Thyroid gland (tissue), 4 donors: ENCODE measurements around the gene CTXN2. TPM values are rescaled to one million over a fixed set of nuclear protein-coding genes. Genes with fewer than 3 reads are reported as not detected.

Source experiments
- DNase-seq, 2 donors: peaks; one replicate each; pipeline ENCODE4 v3.0.0-alpha.2; 2019
- H3K27ac ChIP-seq, 3 donors: fragments of 200-600 bp; sonication (generic); 1 replicate in 2 of 3; 2 replicates in 1 of 3; pipeline ENCODE4 v1.5.1; 2016 to 2019; ENCODE audit warnings: mild to moderate bottlenecking in 1 of 3, moderate library complexity in 1 of 3
- H3K27me3 ChIP-seq: fragments of 200-600 bp; sonication (generic); one replicate; pipeline ENCODE4 v1.5.1; 2019
- H3K36me3 ChIP-seq, 2 donors: fragments of 200-600 bp; sonication (generic); one replicate each; pipeline ENCODE4 v1.5.1; 2016 to 2019
- H3K4me1 ChIP-seq, 2 donors: fragments of 200-600 bp; sonication (generic); one replicate each; pipeline ENCODE4 v1.5.1; 2017 to 2019
- H3K4me3 ChIP-seq, 3 donors: fragments of 200-600 bp; sonication (generic); replicated peaks in 1 of 3; 1 replicate in 2 of 3; 2 replicates in 1 of 3; pipeline ENCODE4 v1.5.1; 2016; ENCODE audit warnings: mild to moderate bottlenecking in 1 of 3
- H3K9me3 ChIP-seq: fragments of 200-600 bp; sonication (generic); one replicate; pipeline ENCODE4 v1.5.1; 2017
- POLR2A ChIP-seq, 2 donors: fragments of 450-650 bp; IDR thresholded peaks; one replicate each; pipeline ENCODE4 v1.6.1; 2017; ENCODE audit warnings: antibody characterized with exemption in 2 of 2, mild to moderate bottlenecking in 2 of 2, moderate library complexity in 1 of 2
- WGBS, 2 donors: methylation state at CpG; one replicate each; pipeline ENCODE4 v1.1.5; 2017; 5-methylcytosine and 5-hydroxymethylcytosine counted together
- intact Hi-C: fragments of 100-400 bp; cut with DNase I; formaldehyde crosslinking; loops from one replicate; pipeline ENCODE4 v1.15.1; 2023
- total RNA-seq, 4 donors: library from RNA; depleted of rRNA; stranded (reverse); fragments of >200 nt; gene quantifications; one replicate each; pipeline ENCODE4 v1.2.3, GENCODE V29; 2016
- TF ChIP-seq, protein P1 (sequence below), 6 experiments: fragments of 200-600 bp in 3 of 6; fragments of 450-650 bp in 3 of 6; sonication (generic) in 3 of 6; IDR thresholded peaks; one replicate each; pipeline ENCODE4 v1.5.1; 2016 to 2019; ENCODE audit warnings: antibody characterized with exemption in 6 of 6, mild to moderate bottlenecking in 2 of 6, inconsistent platforms in 1 of 6, moderate library complexity in 1 of 6

The CTXN2 gene
- total RNA-seq, 4 donors from 2014 or later: not detected

DNA sequence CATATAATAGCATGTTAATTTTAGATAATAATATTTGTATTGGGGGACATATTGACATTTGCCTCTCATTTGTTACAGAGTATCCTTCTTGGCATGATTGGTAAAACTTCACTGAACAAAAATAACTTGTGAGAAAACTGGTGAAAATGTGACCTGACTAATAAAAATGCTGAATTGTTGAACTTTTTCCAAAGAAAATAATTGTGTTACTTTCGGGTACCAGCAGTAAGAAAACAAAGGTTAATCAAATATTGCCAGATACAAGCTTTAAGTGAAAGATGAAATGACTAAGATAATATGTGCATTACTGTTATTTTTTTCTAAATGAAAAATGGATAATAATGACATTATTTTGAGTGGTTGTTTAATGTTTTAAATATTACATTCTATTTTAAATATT is 29.8 kb downstream of the CTXN2 start:
- Histone ChIP-seq H3K4me3 (no peak overlapping the region), H3K36me3 (no peaks in the 10 kb centered on the region), H3K27me3 (no peaks in the 10 kb centered on the region), H3K9me3 (no peaks in the 10 kb centered on the region), H3K27ac (no peak overlapping the region), H3K4me1 (peaks cover 6 to 10% of the 10 kb centered on the region in 2 donors)
- DNase-seq: no peak
- TF ChIP-seq, protein P1, sequence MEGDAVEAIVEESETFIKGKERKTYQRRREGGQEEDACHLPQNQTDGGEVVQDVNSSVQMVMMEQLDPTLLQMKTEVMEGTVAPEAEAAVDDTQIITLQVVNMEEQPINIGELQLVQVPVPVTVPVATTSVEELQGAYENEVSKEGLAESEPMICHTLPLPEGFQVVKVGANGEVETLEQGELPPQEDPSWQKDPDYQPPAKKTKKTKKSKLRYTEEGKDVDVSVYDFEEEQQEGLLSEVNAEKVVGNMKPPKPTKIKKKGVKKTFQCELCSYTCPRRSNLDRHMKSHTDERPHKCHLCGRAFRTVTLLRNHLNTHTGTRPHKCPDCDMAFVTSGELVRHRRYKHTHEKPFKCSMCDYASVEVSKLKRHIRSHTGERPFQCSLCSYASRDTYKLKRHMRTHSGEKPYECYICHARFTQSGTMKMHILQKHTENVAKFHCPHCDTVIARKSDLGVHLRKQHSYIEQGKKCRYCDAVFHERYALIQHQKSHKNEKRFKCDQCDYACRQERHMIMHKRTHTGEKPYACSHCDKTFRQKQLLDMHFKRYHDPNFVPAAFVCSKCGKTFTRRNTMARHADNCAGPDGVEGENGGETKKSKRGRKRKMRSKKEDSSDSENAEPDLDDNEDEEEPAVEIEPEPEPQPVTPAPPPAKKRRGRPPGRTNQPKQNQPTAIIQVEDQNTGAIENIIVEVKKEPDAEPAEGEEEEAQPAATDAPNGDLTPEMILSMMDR (IDR thresholded peaks at IDR 0.05): no peak
- no peak for TF ChIP-seq POLR2A (IDR thresholded peaks at IDR 0.05)
- intact Hi-C loops: no loop called here
- WGBS, 2 donors: 19 to 27% methylated on average over 1 of the region's 1 CpG

DNA sequence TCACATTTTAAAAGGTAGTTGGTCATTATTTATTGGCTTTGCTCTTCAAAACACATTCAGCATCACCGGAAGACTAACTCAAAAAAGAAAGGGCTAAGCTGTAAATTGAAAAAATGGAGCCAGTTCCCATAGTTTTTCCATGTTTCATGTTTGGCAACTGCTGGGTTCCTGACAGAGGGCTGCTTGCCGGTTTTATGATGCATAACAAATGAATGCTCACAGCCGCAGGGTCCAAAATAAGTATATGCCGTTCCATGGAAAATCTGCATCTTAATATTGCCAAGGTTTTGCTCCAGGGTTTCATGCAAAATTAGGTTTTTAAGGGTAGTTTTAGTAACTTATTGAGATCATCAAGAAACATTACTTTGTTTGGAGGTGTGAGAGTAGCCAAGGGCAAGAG is 30.4 kb downstream of the CTXN2 start:
- Histone ChIP-seq H3K9me3 (no peaks in the 10 kb centered on the region), H3K27ac (no peak overlapping the region), H3K4me3 (no peak overlapping the region), H3K36me3 (no peaks in the 10 kb centered on the region), H3K4me1 (peaks cover 6 to 10% of the 10 kb centered on the region in 2 donors), H3K27me3 (no peaks in the 10 kb centered on the region)
- DNase-seq: no peak
- TF ChIP-seq, protein P1 (IDR thresholded peaks at IDR 0.05): no peak
- no peak for TF ChIP-seq POLR2A (IDR thresholded peaks at IDR 0.05)
- 82 to 83% methylated on average over 4 of the region's 4 CpGs for WGBS, 2 donors
- intact Hi-C loops: no loop called here

DNA sequence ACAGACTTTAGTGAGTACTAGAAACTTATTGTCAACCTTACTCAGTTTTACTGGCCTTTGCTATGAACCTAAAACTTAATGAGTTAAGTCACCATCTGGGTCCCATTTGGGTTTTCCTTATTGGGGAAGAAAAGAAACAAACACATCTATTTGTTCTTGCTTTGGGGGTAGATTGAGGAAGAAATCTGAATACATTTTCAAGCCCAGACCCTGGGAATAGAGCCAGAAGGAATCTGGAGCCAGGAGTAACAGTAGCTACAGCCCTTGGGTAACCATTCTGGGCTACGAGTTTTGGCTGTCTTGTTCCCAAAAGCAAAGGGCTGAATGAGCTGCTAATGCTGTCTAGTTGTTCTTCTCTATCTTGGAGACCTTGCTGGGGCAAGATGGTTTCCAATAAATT is 31.2 kb downstream of the CTXN2 start:
- no peaks in the 10 kb centered on the region for H3K9me3 ChIP-seq
- H3K27ac ChIP-seq: no peak overlapping the region
- TF ChIP-seq, protein P1 (IDR thresholded peaks at IDR 0.05): no peak
- TF ChIP-seq POLR2A (IDR thresholded peaks at IDR 0.05): no peak
- no peaks in the 10 kb centered on the region for H3K27me3 ChIP-seq
- intact Hi-C loops: no loop called here
- no peak overlapping the region for H3K4me3 ChIP-seq
- no peaks in the 10 kb centered on the region for H3K36me3 ChIP-seq
- DNase-seq: no peak
- 50 to 64% methylated on average over 1 of the region's 1 CpG for WGBS, 2 donors
- H3K4me1 ChIP-seq: peaks cover 6 to 10% of the 10 kb centered on the region in 2 donors

DNA sequence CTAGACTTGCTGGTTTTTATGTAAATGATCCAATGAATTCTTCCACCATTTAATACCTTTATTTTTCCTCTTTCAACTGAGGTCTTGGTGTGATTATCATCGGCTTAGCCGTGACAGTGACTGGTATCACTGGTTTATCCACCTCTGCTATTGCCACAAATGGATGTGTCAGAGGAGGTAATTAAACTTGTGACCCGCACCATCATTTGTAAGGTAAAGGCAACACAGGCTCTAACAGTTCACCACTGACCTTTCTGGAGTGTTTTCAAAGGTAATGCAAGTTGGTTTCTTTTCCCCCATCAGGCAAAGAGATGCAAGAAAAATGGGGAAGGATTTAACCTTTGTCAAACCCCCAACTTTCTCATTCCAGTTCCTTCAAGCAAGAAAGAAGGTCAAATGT is 34.3 kb downstream of the CTXN2 start:
- intact Hi-C loops: no loop called here
- H3K27ac ChIP-seq: no peak overlapping the region

DNA sequence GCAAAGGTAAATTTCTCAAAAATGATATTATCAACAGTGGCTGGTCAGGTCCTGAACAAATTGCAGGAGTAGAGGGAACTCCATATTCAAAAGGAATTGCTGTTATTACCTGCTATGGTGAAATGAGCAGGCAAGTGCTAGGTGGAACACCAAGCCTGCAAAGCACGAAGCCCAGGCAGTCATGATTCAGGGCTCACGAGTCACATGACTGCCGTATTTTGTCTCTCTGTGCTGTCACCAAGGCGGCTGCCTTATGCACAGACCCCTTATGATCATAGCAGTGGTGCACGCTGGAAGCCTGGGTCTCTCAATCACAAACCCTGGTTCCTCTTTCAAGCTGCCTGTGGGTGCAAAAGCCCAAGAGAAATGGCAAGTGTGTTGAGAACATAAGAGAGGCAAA is 39.0 kb downstream of the CTXN2 start:
- intact Hi-C loops: no loop called here
- no peaks in the 10 kb centered on the region for H3K27me3 ChIP-seq
- no peak overlapping the region for H3K4me3 ChIP-seq
- TF ChIP-seq, protein P1 (IDR thresholded peaks at IDR 0.05): no peak
- no peak for TF ChIP-seq POLR2A (IDR thresholded peaks at IDR 0.05)
- no peak overlapping the region for H3K27ac ChIP-seq
- H3K4me1 ChIP-seq: no peaks in the 10 kb centered on the region
- no peak for DNase-seq
- H3K9me3 ChIP-seq: no peaks in the 10 kb centered on the region
- no peaks in the 10 kb centered on the region for H3K36me3 ChIP-seq
- WGBS, 2 donors: 82 to 88% methylated on average over 5 of the region's 5 CpGs

More for the DNA sequence above, 34.3 kb downstream of the CTXN2 start:
- no peak for DNase-seq
- TF ChIP-seq, protein P1 (IDR thresholded peaks at IDR 0.05): no peak
- TF ChIP-seq POLR2A (IDR thresholded peaks at IDR 0.05): no peak
- 49 to 60% methylated on average over 3 of the region's 3 CpGs for WGBS, 2 donors
- no peaks in the 10 kb centered on the region for H3K36me3 ChIP-seq
- H3K4me3 ChIP-seq: no peak overlapping the region
- H3K27me3 ChIP-seq: no peaks in the 10 kb centered on the region
- H3K4me1 ChIP-seq: peaks cover 6 to 7% of the 10 kb centered on the region in 2 donors
- H3K9me3 ChIP-seq: no peaks in the 10 kb centered on the region
